ENCODE results near the gene SLC38A1.

DNA sequence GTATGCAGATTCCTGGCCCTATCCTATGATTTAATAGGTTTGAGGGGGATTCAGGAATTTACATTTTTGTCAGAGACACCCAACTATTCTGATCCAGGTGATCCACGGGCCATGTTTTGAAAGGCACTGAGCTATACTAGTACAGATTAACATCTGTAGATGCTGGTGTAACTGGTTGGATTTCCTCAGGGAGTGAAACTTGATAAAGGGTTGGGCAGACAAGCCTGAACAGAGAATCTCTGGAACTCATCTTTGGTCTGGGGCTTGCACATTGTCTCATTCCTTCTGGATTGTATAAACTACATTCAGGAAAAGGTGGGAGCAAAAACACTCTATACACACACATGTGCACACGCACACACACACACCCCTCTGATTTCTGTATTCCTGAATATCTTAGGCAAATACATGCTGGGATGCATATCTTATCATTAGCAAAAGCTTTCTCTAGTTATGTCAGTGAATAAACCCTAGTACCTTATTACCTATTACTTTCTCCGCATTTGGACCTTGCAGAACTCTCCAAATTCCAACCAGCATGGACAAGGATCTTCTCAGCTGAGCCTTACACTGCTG, 104.6 kb downstream of the SLC38A1 start:
- TF ChIP-seq, protein P1, sequence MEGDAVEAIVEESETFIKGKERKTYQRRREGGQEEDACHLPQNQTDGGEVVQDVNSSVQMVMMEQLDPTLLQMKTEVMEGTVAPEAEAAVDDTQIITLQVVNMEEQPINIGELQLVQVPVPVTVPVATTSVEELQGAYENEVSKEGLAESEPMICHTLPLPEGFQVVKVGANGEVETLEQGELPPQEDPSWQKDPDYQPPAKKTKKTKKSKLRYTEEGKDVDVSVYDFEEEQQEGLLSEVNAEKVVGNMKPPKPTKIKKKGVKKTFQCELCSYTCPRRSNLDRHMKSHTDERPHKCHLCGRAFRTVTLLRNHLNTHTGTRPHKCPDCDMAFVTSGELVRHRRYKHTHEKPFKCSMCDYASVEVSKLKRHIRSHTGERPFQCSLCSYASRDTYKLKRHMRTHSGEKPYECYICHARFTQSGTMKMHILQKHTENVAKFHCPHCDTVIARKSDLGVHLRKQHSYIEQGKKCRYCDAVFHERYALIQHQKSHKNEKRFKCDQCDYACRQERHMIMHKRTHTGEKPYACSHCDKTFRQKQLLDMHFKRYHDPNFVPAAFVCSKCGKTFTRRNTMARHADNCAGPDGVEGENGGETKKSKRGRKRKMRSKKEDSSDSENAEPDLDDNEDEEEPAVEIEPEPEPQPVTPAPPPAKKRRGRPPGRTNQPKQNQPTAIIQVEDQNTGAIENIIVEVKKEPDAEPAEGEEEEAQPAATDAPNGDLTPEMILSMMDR (IDR thresholded peaks at IDR 0.05), result no peak
- TF ChIP-seq POLR2A (IDR thresholded peaks at IDR 0.05) (no peak), POLR2AphosphoS5 (IDR thresholded peaks at IDR 0.05; ENCODE audit: insufficient read depth in 1 of 2, low read depth in 1 of 2) (peak in 1 of 2 donors; percentile 35)

All from vagina (tissue), 2 donors.